NCI-H1417 (cell line): ENCODE data around the gene TLDC2.
"Not testable (repeated sequence)": the region's sequence is repeated elsewhere in the genome, so short reads cannot be mapped to it uniquely, and the experiment has no call there.

ENCODE experiments used
- DNase-seq, 3 experiments: peaks; one replicate each; lab custom pipeline; 2025; lab: John Stamatoyannopoulos, UW

The TLDC2 gene

GRCh38 chr20:36875702-36876472 is at the start of gene TLDC2:
TLDC2 (plus strand) TSS chr20:36876138; CDS start chr20:36876175, 37 bp downstream.
- DNase-seq = peak in 1 of 3 experiments; percentile 19

DNA sequence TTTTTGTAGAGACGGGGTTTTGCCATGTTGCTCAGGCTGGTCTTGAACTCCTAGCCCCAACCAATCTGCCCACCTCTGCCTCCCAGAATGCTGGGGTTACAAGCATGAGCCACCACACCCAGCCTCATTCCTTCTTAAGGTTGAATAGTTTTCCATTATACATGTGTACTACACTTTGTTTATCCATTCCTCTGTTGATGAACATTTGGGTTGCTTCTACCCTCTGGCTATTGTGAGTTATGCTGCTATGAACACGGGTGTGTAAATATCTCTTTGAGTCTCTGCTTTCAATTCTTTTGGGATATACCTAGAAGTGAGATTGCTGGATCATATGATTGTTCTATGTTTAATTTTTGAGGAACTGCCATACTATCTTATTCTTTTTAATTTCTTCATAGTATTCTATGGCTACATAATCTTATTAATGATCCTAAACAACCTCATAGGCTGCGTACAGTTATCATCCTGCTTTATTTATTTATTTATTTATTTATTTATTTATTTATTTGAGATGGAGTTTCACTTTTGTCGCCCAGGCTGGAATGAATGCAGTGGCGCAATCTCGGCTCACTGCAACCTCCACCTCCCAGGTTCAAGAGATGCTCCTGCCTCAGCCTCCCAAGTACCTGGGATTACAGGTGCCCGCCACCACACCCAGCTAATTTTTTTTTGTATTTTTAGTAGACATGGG is 49.2 kb upstream of the TLDC2 start:
- DNase-seq = no peak

GRCh38 chr20:36827541-36828279 is 48.2 kb upstream of the TLDC2 start:
- no peak for DNase-seq

- no peak for DNase-seq
These were observed 44.9 kb upstream of the TLDC2 start for GRCh38 chr20:36830791-36831691.

DNA sequence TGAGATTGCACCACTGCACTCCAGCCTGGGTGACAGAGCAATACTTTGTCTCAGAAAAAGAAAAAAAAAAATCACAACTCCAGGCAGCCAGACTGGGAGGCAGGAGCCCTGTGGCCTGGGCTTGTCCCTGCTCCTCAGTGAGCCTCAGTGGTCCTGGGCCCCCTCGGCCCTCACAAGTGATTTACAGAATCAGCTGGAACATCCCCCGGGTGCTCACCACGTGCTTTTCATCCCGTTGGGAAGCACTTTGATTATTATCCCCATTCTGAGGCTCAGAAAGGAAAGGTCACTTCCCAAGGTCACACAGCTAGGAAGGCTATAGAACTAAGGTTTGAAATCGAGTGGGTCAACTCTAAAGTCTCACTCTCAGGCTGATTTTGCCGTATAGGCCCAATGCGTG is 43.1 kb upstream of the TLDC2 start:
- no peak for DNase-seq

GRCh38 chr20:36833275-36834020 is 42.5 kb upstream of the TLDC2 start:
- DNase-seq = no peak

- DNase-seq = no peak
These were observed 40.9 kb upstream of the TLDC2 start for GRCh38 chr20:36835025-36835424.

GRCh38 chr20:36835453-36836198 is 40.3 kb upstream of the TLDC2 start:
- DNase-seq = peak; percentile 81 to 96 (median 95)

GRCh38 chr20:36836591-36837269 is 39.2 kb upstream of the TLDC2 start:
- peak; percentile 9 to 46 (median 27) for DNase-seq

DNA sequence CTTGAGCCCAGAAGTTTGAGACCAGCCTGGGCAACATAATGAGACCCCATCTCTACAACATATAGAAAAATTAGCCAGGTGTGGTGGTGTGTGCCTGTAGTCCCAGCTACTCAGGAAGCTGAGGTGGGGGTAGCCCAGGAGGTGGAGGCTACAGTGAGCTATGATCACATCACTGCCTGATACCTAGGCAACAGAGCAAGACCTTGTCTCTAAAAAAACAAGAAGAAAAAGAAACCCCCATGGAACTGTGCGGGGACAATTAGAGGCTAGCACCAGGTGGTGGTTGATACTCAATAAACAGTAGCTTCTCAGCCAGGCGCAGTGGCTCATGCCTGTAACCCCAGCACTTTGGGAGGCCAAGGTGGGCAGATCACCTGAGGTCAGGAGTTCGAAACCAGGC is 37.6 kb upstream of the TLDC2 start:
- peak in 1 of 3 experiments; percentile 17 for DNase-seq

DNA sequence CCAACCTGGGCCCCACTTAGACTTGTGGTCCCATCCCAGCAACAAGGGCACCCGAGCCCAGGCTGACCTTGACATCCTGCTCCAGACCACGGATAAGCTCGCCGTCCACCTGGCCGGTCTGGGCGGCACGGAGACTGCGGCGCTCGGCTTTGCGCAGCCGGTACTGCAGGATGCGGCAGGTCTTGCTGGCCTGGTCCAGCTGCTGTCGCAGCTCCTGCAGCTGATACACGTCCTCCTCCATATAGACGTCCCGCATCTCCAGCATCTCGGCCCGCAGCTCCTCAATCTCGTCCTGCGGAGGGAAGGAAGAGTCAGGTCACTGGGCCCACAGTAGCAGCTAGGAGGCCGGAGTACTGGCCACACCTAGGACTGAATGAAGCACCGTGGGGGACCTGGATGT is 36.8 kb upstream of the TLDC2 start:
- no peak for DNase-seq

DNA sequence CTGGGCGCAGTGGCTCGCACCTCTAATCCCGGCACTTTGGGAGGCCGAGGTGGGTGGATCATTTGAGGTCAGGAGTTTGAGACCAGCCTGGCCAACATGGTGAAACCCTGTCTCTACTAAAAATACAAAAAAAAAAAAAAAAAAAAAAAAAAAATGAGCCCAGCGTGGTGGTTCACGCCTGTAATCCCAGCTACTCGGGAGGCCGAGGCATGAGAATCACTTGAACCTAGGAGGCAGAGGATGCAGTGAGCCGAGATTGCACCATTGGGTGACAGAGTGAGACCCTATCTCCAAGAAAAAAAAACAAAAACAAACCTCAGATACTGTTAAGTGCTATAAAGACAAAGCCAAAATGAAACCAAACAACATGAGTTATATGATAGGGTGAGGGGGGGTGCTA is 34.9 kb upstream of the TLDC2 start:
- DNase-seq = not testable (repeated sequence)

DNA sequence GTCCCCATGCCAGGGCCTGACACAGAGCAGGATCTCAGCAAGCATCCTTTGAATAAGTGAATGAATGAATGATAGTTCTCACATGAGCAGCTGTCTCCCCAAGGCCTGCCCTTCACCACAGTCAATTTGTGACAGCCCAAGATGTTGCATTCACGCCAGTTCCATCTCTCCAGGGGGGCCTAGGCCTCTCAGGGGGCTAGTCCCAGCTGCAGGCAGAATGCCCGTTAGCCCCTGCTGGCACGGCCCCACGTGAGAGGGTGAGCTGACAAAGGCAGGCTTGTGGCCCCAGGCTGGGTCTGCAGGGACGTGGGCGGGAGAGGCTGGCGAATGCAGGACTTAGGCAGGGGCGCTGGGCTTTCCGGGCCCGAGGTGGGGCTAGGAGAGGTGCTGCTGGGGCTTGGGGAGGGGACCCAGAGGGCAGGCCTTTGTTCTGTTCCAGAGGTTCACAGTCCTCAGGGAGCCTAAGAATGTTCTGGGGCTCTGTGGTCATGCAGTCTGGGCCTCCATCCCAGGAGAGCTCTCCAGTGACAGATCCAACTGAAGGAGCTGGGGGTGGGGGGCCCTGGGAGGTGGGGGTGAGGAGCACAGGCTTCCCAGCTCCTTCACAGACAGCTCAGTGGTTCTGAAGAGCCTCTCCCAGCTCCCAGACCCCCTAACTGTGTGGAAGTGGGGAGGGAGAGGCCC is 30.5 kb upstream of the TLDC2 start:
- DNase-seq = peak in 2 of 3 experiments; percentile 76 to 88

GRCh38 chr20:36847009-36847709 is 28.8 kb upstream of the TLDC2 start:
- peak in 2 of 3 experiments; percentile 47 to 75 for DNase-seq

- no peak for DNase-seq
These were observed 28.3 kb upstream of the TLDC2 start for GRCh38 chr20:36847710-36848040.

- no peak for DNase-seq
These were observed 27.8 kb upstream of the TLDC2 start for GRCh38 chr20:36848078-36848660.

- DNase-seq = no peak
These were observed 27.3 kb upstream of the TLDC2 start for GRCh38 chr20:36848677-36849076.
